LNCAP (cell line): ENCODE results near the gene NDRG3.

Source experiments
- TF ChIP-seq, protein P1 (sequence below): fragments of 450-650 bp; IDR thresholded peaks from 2 replicates; pipeline ENCODE4 v1.5.1; 2017; ENCODE audit warnings: mild to moderate bottlenecking

The NDRG3 gene

DNA sequence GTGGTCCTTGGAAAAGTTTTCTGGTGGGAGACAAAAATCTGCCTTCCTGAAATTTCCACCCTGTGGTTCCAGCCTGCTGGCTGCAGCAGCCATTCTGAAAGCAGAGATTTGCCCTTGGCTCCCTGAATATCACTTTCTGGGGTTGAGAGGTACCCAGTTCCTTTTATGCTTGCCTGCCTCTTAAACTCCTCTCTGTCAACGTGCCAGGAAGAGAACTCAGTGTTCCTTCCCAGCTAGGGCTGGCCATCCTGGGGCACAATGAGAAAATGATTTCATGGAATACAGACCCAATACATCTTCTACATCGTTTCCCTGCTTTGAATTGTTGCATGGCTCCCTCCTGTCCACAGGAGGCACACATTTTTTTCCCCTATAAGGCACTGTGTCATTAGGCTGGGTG is 29.3 kb upstream of the NDRG3 start:
- TF ChIP-seq, protein P1, sequence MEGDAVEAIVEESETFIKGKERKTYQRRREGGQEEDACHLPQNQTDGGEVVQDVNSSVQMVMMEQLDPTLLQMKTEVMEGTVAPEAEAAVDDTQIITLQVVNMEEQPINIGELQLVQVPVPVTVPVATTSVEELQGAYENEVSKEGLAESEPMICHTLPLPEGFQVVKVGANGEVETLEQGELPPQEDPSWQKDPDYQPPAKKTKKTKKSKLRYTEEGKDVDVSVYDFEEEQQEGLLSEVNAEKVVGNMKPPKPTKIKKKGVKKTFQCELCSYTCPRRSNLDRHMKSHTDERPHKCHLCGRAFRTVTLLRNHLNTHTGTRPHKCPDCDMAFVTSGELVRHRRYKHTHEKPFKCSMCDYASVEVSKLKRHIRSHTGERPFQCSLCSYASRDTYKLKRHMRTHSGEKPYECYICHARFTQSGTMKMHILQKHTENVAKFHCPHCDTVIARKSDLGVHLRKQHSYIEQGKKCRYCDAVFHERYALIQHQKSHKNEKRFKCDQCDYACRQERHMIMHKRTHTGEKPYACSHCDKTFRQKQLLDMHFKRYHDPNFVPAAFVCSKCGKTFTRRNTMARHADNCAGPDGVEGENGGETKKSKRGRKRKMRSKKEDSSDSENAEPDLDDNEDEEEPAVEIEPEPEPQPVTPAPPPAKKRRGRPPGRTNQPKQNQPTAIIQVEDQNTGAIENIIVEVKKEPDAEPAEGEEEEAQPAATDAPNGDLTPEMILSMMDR = no peak

DNA sequence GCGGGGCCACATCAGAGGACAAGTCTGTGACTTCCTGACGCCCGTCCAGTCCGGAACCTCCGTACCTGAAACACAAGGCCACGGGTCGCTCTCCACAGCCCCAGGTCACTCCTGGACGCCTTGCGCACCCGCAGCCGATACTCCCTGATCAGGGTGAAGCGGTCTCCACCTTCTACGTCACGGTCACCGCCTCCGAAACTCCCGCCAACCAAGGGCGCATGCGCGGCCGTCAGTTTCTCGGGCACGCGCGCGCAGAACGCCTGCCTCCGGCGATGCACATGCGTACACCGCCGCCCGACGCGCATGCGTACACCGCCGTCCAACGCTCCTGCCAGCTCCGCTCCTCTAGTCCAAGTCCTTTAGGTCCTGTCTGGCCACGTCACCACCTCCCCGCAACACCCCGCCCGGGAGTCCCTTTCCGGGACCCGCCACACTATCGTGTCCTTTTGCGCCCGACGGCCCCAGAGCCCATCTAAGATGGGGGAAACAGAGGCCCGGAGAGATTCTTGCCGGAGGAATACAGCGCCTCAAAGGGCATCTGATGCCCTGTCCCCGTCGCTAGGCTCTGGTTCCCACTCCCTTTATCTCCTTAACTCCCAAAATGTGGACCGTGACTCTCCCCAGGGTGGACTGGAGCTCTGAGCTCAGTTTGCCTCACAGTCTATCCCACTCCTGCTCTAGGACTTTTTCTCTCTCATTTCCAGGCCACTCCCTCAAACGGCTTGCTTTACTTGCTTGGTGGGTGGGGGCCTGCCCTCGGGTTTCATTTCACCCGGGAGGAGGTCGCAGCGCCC is 27.9 kb upstream of the NDRG3 start, which contains the start of gene DSN1:
DSN1 (minus strand) TSS at position 167 of the 794 bp plus-strand sequence. CDS start 2,305 bp downstream, outside the sequence.
- TF ChIP-seq, protein P1 = no peak

DNA sequence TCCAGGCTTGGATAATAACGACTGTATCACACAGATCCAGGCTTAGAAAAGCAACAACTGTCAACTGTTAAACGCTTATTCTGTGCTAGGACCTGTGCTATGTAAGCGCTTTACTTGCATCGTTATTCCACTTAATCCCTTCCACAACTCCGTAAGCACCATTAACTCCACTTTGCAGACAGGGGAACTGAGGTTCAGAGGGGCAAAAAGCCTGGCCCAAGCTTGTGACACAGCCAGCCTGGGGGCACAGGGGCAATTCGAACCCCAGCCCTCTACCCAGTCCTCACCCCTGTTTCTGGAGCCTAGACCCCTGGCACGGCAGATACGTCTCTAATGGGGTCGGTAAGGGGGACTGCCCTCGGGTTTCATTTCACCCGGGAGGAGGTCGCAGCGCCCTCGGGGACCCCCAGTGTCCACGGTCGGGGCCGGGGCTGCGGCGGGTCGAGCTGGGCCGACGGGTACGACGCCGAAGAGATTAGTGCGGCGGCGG is 27.3 kb upstream of the NDRG3 start:
- TF ChIP-seq, protein P1 = no peak

DNA sequence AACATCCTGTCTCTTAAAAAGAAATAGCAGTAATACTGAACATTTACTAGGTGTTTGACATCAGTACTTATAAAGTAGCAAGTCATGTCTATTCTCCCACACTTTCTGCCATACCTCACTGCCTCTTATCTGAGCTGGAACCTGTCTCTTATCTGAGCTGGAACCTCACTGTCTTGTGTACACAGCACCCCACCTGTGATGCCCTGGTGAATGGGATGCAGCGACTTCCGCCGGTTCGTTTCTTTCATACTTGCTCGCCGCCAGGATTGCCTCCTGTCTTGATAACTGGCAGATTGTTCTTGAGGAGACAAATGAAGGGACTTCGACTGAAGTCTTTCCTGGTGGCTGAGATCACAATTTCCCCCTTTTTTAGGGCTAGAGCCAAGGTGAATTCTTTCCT is 24.8 kb upstream of the NDRG3 start:
- TF ChIP-seq, protein P1 = no peak

DNA sequence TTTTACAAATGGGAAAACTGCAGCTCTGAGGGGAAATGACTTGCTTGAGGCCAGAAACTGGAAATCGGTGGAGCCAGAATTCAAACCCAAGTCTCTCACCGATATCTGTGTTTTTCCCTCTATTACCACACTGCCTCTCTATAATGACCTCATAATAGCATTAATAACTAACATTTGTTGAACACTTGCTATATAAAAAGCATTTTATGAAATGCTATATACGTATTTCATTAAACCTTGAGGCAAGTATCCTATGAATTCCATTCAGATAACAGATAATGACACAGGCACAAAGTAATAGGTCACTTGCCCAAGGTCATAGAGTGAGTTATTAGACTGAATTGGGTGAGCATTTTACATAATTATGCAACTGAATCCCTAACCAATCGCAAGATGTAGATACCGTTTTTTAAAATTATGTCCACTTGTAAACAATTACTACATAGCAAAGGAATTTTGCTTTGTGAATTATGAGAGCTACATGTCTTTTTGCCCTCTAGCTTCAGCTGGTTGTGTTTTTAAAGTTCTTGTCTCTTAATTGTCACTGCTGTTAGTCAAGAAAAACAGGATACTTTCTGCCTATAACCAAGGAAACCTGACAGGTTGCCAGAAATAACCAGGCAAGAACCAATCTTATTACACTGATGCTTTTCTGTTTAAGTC is 23.0 kb upstream of the NDRG3 start:
- TF ChIP-seq, protein P1 = no peak

DNA sequence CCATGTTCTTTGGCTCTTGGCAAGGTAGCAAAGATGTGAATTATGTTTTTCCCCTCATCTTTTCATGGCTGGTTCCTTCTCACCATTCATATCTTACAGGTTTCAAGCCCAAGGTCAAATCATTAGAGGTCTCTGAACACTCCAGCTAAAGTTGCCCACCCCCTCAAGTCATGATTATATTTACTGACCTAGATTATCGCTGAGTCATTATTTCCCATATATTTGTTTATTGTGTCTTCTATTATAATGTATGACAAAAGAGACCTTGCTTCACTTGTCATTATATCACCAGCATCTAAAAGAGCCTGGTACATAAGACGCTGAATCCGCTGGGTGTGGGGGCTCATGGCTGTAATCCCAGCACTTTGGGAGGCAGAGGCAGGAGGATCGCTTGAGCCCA is 15.2 kb upstream of the NDRG3 start:
- TF ChIP-seq, protein P1 = no peak

DNA sequence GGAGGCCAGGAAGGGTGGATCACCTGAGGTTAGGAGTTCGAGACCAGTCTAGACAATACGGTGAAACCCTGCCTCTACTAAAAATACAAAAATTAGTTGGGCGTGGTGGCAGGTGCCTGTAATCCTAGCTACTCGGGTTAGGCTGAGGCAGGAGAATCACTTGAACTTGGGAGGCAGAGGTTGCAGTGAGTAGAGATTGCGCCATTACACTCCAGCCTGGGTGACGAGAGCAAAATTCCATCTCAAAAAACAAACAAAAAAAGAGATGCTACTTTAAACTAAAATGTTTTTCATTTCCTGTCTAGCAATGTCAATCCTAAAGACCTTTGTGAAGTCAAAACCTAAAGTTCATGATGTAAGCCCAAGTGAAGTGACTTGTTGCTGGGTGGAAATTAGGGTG is 14.8 kb upstream of the NDRG3 start:
- TF ChIP-seq, protein P1 = no peak
